DMS114 treated with DMSO at 0.1 percent for 48 hours (cell line): Measurements from ENCODE around the gene TNFRSF14.
"Not testable (repeated sequence)": the region's sequence is repeated elsewhere in the genome, so short reads cannot be mapped to it uniquely, and the experiment has no call there.

Experiments used
- DNase-seq: peaks from one replicate; lab custom pipeline; 2025; ENCODE audit not compliant: unreplicated experiment; lab: John Stamatoyannopoulos, UW

The TNFRSF14 gene

GRCh38 chr1:2566101-2567045 is 10.2 kb downstream of the TNFRSF14 start:
- no peak for DNase-seq

- no peak for DNase-seq
These were observed 11.0 kb downstream of the TNFRSF14 start for GRCh38 chr1:2567083-2567679.

- not testable (repeated sequence) for DNase-seq
These were observed 12.1 kb downstream of the TNFRSF14 start for GRCh38 chr1:2568187-2568816.

GRCh38 chr1:2569060-2569459 is 12.9 kb downstream of the TNFRSF14 start:
- DNase-seq: no peak

- DNase-seq: not testable (repeated sequence)
These were observed 13.5 kb downstream of the TNFRSF14 start for GRCh38 chr1:2569703-2570102.

GRCh38 chr1:2570332-2570731 is 14.2 kb downstream of the TNFRSF14 start:
- DNase-seq: no peak

- DNase-seq: no peak
These were observed 15.2 kb downstream of the TNFRSF14 start for GRCh38 chr1:2571348-2571747.

- no peak for DNase-seq
These were observed 17.2 kb downstream of the TNFRSF14 start for GRCh38 chr1:2573250-2573920.

- no peak for DNase-seq
These were observed 18.2 kb downstream of the TNFRSF14 start for GRCh38 chr1:2574350-2574749.

- DNase-seq: no peak
These were observed 19.9 kb downstream of the TNFRSF14 start for GRCh38 chr1:2575801-2576663.

GRCh38 chr1:2577565-2578075 is 21.4 kb downstream of the TNFRSF14 start:
- not testable (repeated sequence) for DNase-seq

GRCh38 chr1:2578758-2579118 is 22.6 kb downstream of the TNFRSF14 start:
- no peak for DNase-seq

- DNase-seq: no peak
These were observed 24.5 kb downstream of the TNFRSF14 start for GRCh38 chr1:2580691-2581090.

GRCh38 chr1:2582391-2582790 is 26.2 kb downstream of the TNFRSF14 start:
- DNase-seq: no peak

GRCh38 chr1:2583331-2583791 is 27.2 kb downstream of the TNFRSF14 start:
- DNase-seq: no peak

GRCh38 chr1:2583871-2584351 is 27.7 kb downstream of the TNFRSF14 start:
- DNase-seq: no peak

GRCh38 chr1:2584686-2585317 is 28.6 kb downstream of the TNFRSF14 start:
- no peak for DNase-seq

- peak; percentile 18 for DNase-seq
These were observed 29.3 kb downstream of the TNFRSF14 start for GRCh38 chr1:2585318-2586092.
